Hepatocyte (in vitro differentiated cells): ENCODE measurements around the gene HHAT. TPM values are rescaled to one million over a fixed set of nuclear protein-coding genes. Genes with fewer than 3 reads are reported as not detected.

Source experiments
- DNase-seq: peaks from one replicate; pipeline ENCODE4 v3.0.0-alpha.2; 2016; ENCODE audit warnings: low spot score
- H2AFZ ChIP-seq: fragments of 200-600 bp; sonication (generic); 2 replicates; pipeline ENCODE4 v1.6.0; 2016; ENCODE audit warnings: antibody characterized with exemption, mild to moderate bottlenecking
- H3K27ac ChIP-seq: fragments of 200-600 bp; sonication (generic); 2 replicates; pipeline ENCODE4 v1.5.1; 2016; ENCODE audit warnings: mild to moderate bottlenecking
- H3K27me3 ChIP-seq: fragments of 200-600 bp; sonication (generic); 2 replicates; pipeline ENCODE4 v1.6.1; 2016
- H3K36me3 ChIP-seq: fragments of 200-600 bp; sonication (generic); replicated peaks from 2 replicates; pipeline ENCODE4 v1.5.1; 2016; ENCODE audit warnings: low read depth; ENCODE audit not compliant: insufficient read depth
- H3K4me1 ChIP-seq: fragments of 200-600 bp; sonication (generic); 2 replicates; pipeline ENCODE4 v1.5.1; 2016; ENCODE audit warnings: mild to moderate bottlenecking, moderate library complexity; ENCODE audit not compliant: insufficient read depth
- H3K4me2 ChIP-seq: fragments of 200-600 bp; sonication (generic); 2 replicates; pipeline ENCODE4 v1.6.0; 2016
- H3K4me3 ChIP-seq: fragments of 200-600 bp; sonication (generic); 2 replicates; pipeline ENCODE4 v1.5.1; 2016; ENCODE audit warnings: mild to moderate bottlenecking
- H3K79me2 ChIP-seq: fragments of 200-600 bp; sonication (generic); 2 replicates; pipeline ENCODE4 v1.6.0; 2017; ENCODE audit warnings: mild to moderate bottlenecking
- H3K9me2 ChIP-seq: fragments of 200-600 bp; sonication (generic); replicated peaks from 2 replicates; pipeline ENCODE4 v1.6.0; 2017; ENCODE audit warnings: mild to moderate bottlenecking; ENCODE audit not compliant: insufficient read depth
- H3K9me3 ChIP-seq: fragments of 200-600 bp; sonication (generic); 2 replicates; pipeline ENCODE4 v1.5.1; 2016; ENCODE audit warnings: low read depth, mild to moderate bottlenecking
- H4K20me1 ChIP-seq: fragments of 200-600 bp; sonication (generic); 2 replicates; pipeline ENCODE4 v1.6.0; 2016; ENCODE audit warnings: mild to moderate bottlenecking; ENCODE audit not compliant: insufficient read depth, poor library complexity, severe bottlenecking
- EZH2 ChIP-seq: fragments of 200-600 bp; sonication (generic); IDR thresholded peaks from 2 replicates; pipeline ENCODE4 v1.6.1; 2016; ENCODE audit warnings: antibody characterized with exemption, mild to moderate bottlenecking, borderline replicate concordance
- EZH2phosphoT487 ChIP-seq: fragments of 200-600 bp; sonication (generic); IDR thresholded peaks from one replicate; pipeline ENCODE4 v1.6.1; 2018; ENCODE audit warnings: antibody characterized with exemption, mild to moderate bottlenecking, low read depth, moderate library complexity; ENCODE audit not compliant: unreplicated experiment, severe bottlenecking
- WGBS: methylation state at CpG from one replicate; pipeline ENCODE4 v1.1.6; 2016; ENCODE audit warnings: low lambda C conversion rate; ENCODE audit errors: missing lambda C conversion rate; 5-methylcytosine and 5-hydroxymethylcytosine counted together
- polyA plus RNA-seq: library from polyadenylated mRNA; unstranded; fragments of >200 nt; fragmentation: Nextera tagmentation; extraction: Ambion mirVana; gene quantifications from 2 replicates; pipeline ENCODE4 v1.2.1, GENCODE V29; 2016
- total RNA-seq: library from RNA; depleted of rRNA; stranded (reverse); fragments of >200 nt; gene quantifications from 2 replicates; pipeline ENCODE4 v1.2.3, GENCODE V29; 2014
- TF ChIP-seq, protein P1 (sequence below): fragments of 200-600 bp; sonication (generic); IDR thresholded peaks from 2 replicates; pipeline ENCODE4 v1.5.1; 2016; ENCODE audit warnings: antibody characterized with exemption, mild to moderate bottlenecking; ENCODE audit not compliant: poor library complexity

HHAT gene
- total and polyA plus RNA-seq, 2 experiments from 2014 or later: 5.3 to 6.3 TPM

DNA sequence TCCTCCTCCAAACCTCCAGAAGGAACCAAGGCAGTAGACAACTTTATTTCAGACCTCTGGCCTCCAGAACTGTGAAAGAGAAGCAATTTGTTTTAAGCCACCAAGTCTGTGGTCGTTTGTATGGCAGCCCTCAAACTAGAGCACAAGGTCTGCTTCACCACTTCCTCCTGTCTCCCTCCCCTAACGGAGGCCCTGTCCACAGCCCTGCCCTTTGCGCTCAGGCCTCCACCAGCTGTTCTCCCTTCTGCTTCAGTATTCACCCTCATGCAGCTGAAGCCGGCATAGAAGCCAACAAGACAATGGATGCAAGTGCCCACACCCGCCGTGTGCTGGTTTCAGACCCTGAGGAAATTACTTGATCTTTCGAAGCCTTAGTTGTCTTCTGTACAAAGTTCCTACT lies 364.1 kb downstream of the HHAT start:
- Histone ChIP-seq H4K20me1 (no peaks in the 10 kb centered on the region), H3K9me2 (no peaks in the 10 kb centered on the region), H3K9me3 (no peaks in the 10 kb centered on the region), H3K4me3 (no peak overlapping the region), H3K4me1 (no peaks in the 10 kb centered on the region), H3K27me3 (peaks cover 7% of the 10 kb centered on the region), H3K36me3 (no peaks in the 10 kb centered on the region), H3K4me2 (no peak overlapping the region), H2AFZ (no peak overlapping the region), H3K79me2 (no peaks in the 10 kb centered on the region), H3K27ac (no peak overlapping the region)
- 89% methylated on average over 7 of the region's 7 CpGs for WGBS
- DNase-seq: no peak
- TF ChIP-seq, protein P1, sequence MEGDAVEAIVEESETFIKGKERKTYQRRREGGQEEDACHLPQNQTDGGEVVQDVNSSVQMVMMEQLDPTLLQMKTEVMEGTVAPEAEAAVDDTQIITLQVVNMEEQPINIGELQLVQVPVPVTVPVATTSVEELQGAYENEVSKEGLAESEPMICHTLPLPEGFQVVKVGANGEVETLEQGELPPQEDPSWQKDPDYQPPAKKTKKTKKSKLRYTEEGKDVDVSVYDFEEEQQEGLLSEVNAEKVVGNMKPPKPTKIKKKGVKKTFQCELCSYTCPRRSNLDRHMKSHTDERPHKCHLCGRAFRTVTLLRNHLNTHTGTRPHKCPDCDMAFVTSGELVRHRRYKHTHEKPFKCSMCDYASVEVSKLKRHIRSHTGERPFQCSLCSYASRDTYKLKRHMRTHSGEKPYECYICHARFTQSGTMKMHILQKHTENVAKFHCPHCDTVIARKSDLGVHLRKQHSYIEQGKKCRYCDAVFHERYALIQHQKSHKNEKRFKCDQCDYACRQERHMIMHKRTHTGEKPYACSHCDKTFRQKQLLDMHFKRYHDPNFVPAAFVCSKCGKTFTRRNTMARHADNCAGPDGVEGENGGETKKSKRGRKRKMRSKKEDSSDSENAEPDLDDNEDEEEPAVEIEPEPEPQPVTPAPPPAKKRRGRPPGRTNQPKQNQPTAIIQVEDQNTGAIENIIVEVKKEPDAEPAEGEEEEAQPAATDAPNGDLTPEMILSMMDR: no peak
- TF ChIP-seq EZH2 (no peak), EZH2phosphoT487 (no peak)

DNA sequence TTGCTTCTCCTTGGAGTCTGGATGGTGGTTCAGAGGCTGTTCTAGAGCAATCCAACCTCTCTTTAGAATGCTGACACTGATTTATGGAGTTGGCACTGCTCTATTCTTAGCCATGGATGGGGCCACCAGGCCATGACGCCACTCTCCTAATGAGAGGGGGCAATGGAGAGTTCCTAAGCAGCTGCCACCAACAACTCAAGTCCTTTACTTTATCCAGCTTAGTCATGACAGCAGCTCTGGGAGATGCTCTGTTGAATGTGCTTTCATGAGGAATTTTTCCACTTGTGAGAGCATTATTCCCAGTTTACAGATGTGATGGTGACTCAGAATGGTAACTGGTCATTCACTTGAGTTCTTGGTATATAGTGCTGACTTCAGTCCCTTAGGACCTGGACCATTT lies 366.3 kb downstream of the HHAT start:
- H2AFZ ChIP-seq: no peak overlapping the region
- WGBS: 94% methylated on average over 1 of the region's 1 CpG

DNA sequence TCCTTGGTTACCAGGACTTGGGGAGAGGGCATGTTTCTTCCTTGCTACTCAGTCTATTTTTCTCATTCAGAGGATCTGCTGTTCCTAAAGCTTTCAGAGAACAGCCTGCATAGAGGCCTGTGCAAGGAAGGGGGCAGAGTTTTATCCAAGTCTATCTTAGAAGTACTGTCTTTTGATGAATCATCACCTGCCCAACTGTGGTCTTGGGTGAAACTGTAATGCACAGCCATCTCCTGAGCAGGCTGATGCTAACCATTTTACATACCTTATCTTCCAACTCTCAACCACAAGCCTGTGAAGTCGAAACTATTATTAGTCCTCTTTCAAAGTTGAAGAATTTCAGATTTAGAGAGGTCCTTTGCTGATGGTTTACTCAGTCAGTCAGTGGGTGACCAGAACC lies 368.0 kb downstream of the HHAT start:
- H4K20me1 ChIP-seq: no peaks in the 10 kb centered on the region
- H3K79me2 ChIP-seq: no peaks in the 10 kb centered on the region
- WGBS: 70% methylated on average over 1 of the region's 1 CpG
- no peak overlapping the region for H3K4me2 ChIP-seq
- no peak overlapping the region for H3K27ac ChIP-seq
- H3K4me1 ChIP-seq: no peaks in the 10 kb centered on the region
- no peaks in the 10 kb centered on the region for H3K9me2 ChIP-seq
- H3K4me3 ChIP-seq: no peak overlapping the region
- TF ChIP-seq EZH2phosphoT487 (no peak), EZH2 (no peak)
- TF ChIP-seq, protein P1: no peak
- no peak overlapping the region for H2AFZ ChIP-seq
- peaks cover 7% of the 10 kb centered on the region for H3K27me3 ChIP-seq
- H3K9me3 ChIP-seq: no peaks in the 10 kb centered on the region
- H3K36me3 ChIP-seq: no peaks in the 10 kb centered on the region
- DNase-seq: no peak

More for the DNA sequence above, 366.3 kb downstream of the HHAT start:
- no peaks in the 10 kb centered on the region for H3K9me3 ChIP-seq
- no peak for TF ChIP-seq EZH2phosphoT487
- TF ChIP-seq EZH2: no peak
- TF ChIP-seq, protein P1: no peak
- no peaks in the 10 kb centered on the region for H3K79me2 ChIP-seq
- no peaks in the 10 kb centered on the region for H3K9me2 ChIP-seq
- H3K27me3 ChIP-seq: peaks cover 7% of the 10 kb centered on the region
- H3K4me3 ChIP-seq: no peak overlapping the region
- no peak overlapping the region for H3K4me2 ChIP-seq
- no peak overlapping the region for H3K27ac ChIP-seq
- DNase-seq: no peak
- no peaks in the 10 kb centered on the region for H3K4me1 ChIP-seq
- no peaks in the 10 kb centered on the region for H3K36me3 ChIP-seq
- no peaks in the 10 kb centered on the region for H4K20me1 ChIP-seq

DNA sequence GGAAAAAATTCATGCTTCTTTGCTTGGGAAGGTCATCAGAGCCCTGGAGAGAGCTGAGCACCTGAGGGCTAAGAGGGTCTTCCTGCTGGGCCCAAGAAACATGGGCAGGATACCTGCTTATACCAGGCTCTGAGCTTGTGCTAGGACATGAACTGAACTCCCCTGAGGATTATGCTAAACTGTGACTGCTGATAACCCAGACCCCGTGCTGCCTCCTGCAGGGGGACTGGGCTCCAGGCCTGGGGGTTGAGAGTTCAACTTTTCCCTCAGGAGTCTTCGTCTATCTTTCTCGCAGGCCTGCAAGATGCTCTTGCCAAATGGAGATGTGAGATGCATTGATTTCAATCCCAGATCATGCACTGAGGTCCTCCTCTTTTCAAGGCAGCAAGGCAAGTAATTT lies 368.5 kb downstream of the HHAT start:
- Histone ChIP-seq H3K9me3 (no peaks in the 10 kb centered on the region), H3K79me2 (no peaks in the 10 kb centered on the region), H3K27ac (no peak overlapping the region), H4K20me1 (no peaks in the 10 kb centered on the region), H3K27me3 (peaks cover 7% of the 10 kb centered on the region), H3K9me2 (no peaks in the 10 kb centered on the region), H3K4me2 (no peak overlapping the region), H3K4me1 (no peaks in the 10 kb centered on the region), H3K36me3 (no peaks in the 10 kb centered on the region), H2AFZ (no peak overlapping the region), H3K4me3 (no peak overlapping the region)
- no peak for DNase-seq
- 66% methylated on average over 3 of the region's 3 CpGs for WGBS
- TF ChIP-seq EZH2 (no peak), EZH2phosphoT487 (no peak)
- TF ChIP-seq, protein P1: no peak
